Activated naive CD8-positive, alpha-beta T cell treated with anti-CD3 and anti-CD28 coated beads for 36 hours (primary cell): ENCODE data around the gene PIAS4. TPM values are rescaled to one million over a fixed set of nuclear protein-coding genes. Genes with fewer than 3 reads are reported as not detected.

ENCODE experiments used
- DNase-seq: peaks from one replicate; pipeline ENCODE4 v3.0.0; 2021
- H3K27ac Mint-ChIP-seq: one replicate; pipeline ENCODE4 v1.8.0; 2022; ENCODE audit warnings: mild to moderate bottlenecking, moderate library complexity, mixed read lengths
- H3K27me3 Mint-ChIP-seq: one replicate; pipeline ENCODE4 v1.8.0; 2022; ENCODE audit warnings: mild to moderate bottlenecking, mixed read lengths
- H3K36me3 Mint-ChIP-seq: one replicate; pipeline ENCODE4 v1.8.0; 2021; ENCODE audit warnings: mild to moderate bottlenecking, mixed read lengths
- H3K4me1 Mint-ChIP-seq: one replicate; pipeline ENCODE4 v1.8.0; 2021; ENCODE audit warnings: mixed read lengths
- H3K4me3 Mint-ChIP-seq: one replicate; pipeline ENCODE4 v1.8.0; 2022; ENCODE audit warnings: mild to moderate bottlenecking, moderate library complexity, mixed read lengths
- H3K9me3 Mint-ChIP-seq: one replicate; pipeline ENCODE4 v1.8.0; 2022; ENCODE audit warnings: mixed read lengths
- total RNA-seq, 2 experiments: library from RNA; stranded (reverse); gene quantifications; one replicate each; pipeline ENCODE4 v1.2.3, GENCODE V29; 2021

The PIAS4 gene
- total RNA-seq, 2 experiments from 2014 or later: 24.0 to 26.3 TPM

- no peak for DNase-seq
- H3K27me3 Mint-ChIP-seq: no peaks in the 10 kb centered on the region
- H3K36me3 Mint-ChIP-seq: peaks cover 17% of the 10 kb centered on the region
- no peak overlapping the region for H3K4me3 Mint-ChIP-seq
- peaks cover 2% of the 10 kb centered on the region for H3K9me3 Mint-ChIP-seq
- peak overlapping the region; percentile 51 for H3K27ac Mint-ChIP-seq
- H3K4me1 Mint-ChIP-seq: peaks cover 26% of the 10 kb centered on the region
Measured at GRCh38 chr19:4061683-4062418, 54.3 kb downstream of the PIAS4 start.

GRCh38 chr19:4062419-4063368, 55.2 kb downstream of the PIAS4 start:
- peaks cover 21% of the 10 kb centered on the region for H3K4me1 Mint-ChIP-seq
- peaks cover 1% of the 10 kb centered on the region for H3K9me3 Mint-ChIP-seq
- peaks cover 10% of the 10 kb centered on the region for H3K36me3 Mint-ChIP-seq
- H3K27ac Mint-ChIP-seq: peak overlapping the region; percentile 89
- H3K27me3 Mint-ChIP-seq: no peaks in the 10 kb centered on the region
- DNase-seq: no peak
- peak overlapping the region; percentile 89 for H3K4me3 Mint-ChIP-seq

GRCh38 chr19:4063369-4064148, 56.0 kb downstream of the PIAS4 start:
- Mint-ChIP-seq H3K4me1 (peaks cover 25% of the 10 kb centered on the region), H3K36me3 (peaks cover 9% of the 10 kb centered on the region), H3K27ac (peak overlapping the region; percentile 89), H3K4me3 (peak overlapping the region; percentile 89), H3K27me3 (no peaks in the 10 kb centered on the region), H3K9me3 (no peaks in the 10 kb centered on the region)
- DNase-seq: no peak

- Mint-ChIP-seq H3K27me3 (no peaks in the 10 kb centered on the region), H3K4me1 (peaks cover 29% of the 10 kb centered on the region), H3K27ac (peak overlapping the region; percentile 89), H3K36me3 (peaks cover 9% of the 10 kb centered on the region), H3K9me3 (no peaks in the 10 kb centered on the region), H3K4me3 (peak overlapping the region; percentile 89)
- no peak for DNase-seq
Measured at GRCh38 chr19:4064149-4064495, 56.6 kb downstream of the PIAS4 start.

GRCh38 chr19:4064496-4065260, 57.1 kb downstream of the PIAS4 start:
- peaks cover 9% of the 10 kb centered on the region for H3K36me3 Mint-ChIP-seq
- H3K27ac Mint-ChIP-seq: peak overlapping the region; percentile 89
- DNase-seq: peak; percentile 54
- H3K9me3 Mint-ChIP-seq: no peaks in the 10 kb centered on the region
- no peaks in the 10 kb centered on the region for H3K27me3 Mint-ChIP-seq
- peak overlapping the region; percentile 89 for H3K4me3 Mint-ChIP-seq
- peaks cover 31% of the 10 kb centered on the region for H3K4me1 Mint-ChIP-seq

- Mint-ChIP-seq H3K4me3 (peak overlapping the region; percentile 64), H3K27ac (no peak overlapping the region), H3K4me1 (peaks cover 30% of the 10 kb centered on the region), H3K9me3 (no peaks in the 10 kb centered on the region), H3K36me3 (peaks cover 9% of the 10 kb centered on the region), H3K27me3 (no peaks in the 10 kb centered on the region)
- DNase-seq: peak; percentile 100
Measured at GRCh38 chr19:4065430-4066175, 58.1 kb downstream of the PIAS4 start.

- peaks cover 26% of the 10 kb centered on the region for H3K4me1 Mint-ChIP-seq
- no peak overlapping the region for H3K27ac Mint-ChIP-seq
- peaks cover 9% of the 10 kb centered on the region for H3K36me3 Mint-ChIP-seq
- H3K27me3 Mint-ChIP-seq: no peaks in the 10 kb centered on the region
- peak; percentile 62 for DNase-seq
- H3K4me3 Mint-ChIP-seq: peak overlapping the region; percentile 64
- H3K9me3 Mint-ChIP-seq: no peaks in the 10 kb centered on the region
Measured at GRCh38 chr19:4066176-4066606, 58.7 kb downstream of the PIAS4 start.

GRCh38 chr19:4066682-4067395, 59.3 kb downstream of the PIAS4 start, which contains the start of gene ZBTB7A:
TSS of gene ZBTB7A (minus strand) at chr19:4066899. CDS start at chr19:4055232, 11,667 bp downstream.
- Mint-ChIP-seq H3K4me3 (peak within 1 kb of the TSS; percentile 79), H3K4me1 (peaks cover 26% of the 10 kb centered on the region), H3K36me3 (peaks cover 9% of the 10 kb centered on the region), H3K27me3 (no peaks in the 10 kb centered on the region), H3K27ac (peak within 1 kb of the TSS; percentile 74), H3K9me3 (no peaks in the 10 kb centered on the region)
- DNase-seq: peak; percentile 77

- Mint-ChIP-seq H3K9me3 (no peaks in the 10 kb centered on the region), H3K4me3 (peak overlapping the region; percentile 77), H3K27ac (peak overlapping the region; percentile 76), H3K4me1 (peaks cover 24% of the 10 kb centered on the region), H3K27me3 (no peaks in the 10 kb centered on the region), H3K36me3 (peaks cover 9% of the 10 kb centered on the region)
- no peak for DNase-seq
Measured at GRCh38 chr19:4067396-4068046, 60.0 kb downstream of the PIAS4 start.

- Mint-ChIP-seq H3K27me3 (no peaks in the 10 kb centered on the region), H3K36me3 (peaks cover 7% of the 10 kb centered on the region), H3K4me3 (peak overlapping the region; percentile 77), H3K9me3 (no peaks in the 10 kb centered on the region), H3K4me1 (peaks cover 21% of the 10 kb centered on the region), H3K27ac (peak overlapping the region; percentile 76)
- DNase-seq: no peak
Measured at GRCh38 chr19:4068047-4068966, 60.8 kb downstream of the PIAS4 start.

- peak overlapping the region; percentile 68 for H3K27ac Mint-ChIP-seq
- H3K9me3 Mint-ChIP-seq: no peaks in the 10 kb centered on the region
- peaks cover 21% of the 10 kb centered on the region for H3K4me1 Mint-ChIP-seq
- H3K36me3 Mint-ChIP-seq: no peaks in the 10 kb centered on the region
- no peaks in the 10 kb centered on the region for H3K27me3 Mint-ChIP-seq
- H3K4me3 Mint-ChIP-seq: peak overlapping the region; percentile 77
- DNase-seq: peak; percentile 58
Measured at GRCh38 chr19:4069331-4069959, 61.9 kb downstream of the PIAS4 start.
